ENCODE data around the gene KLHDC4. TPM values are rescaled to one million over a fixed set of nuclear protein-coding genes. Genes with fewer than 3 reads are reported as not detected.

KLHDC4 gene
- total and polyA plus RNA-seq, 2 of the 4 experiments (the other 2 are of a cell fraction) = 13.6 to 19.0 TPM

DNA sequence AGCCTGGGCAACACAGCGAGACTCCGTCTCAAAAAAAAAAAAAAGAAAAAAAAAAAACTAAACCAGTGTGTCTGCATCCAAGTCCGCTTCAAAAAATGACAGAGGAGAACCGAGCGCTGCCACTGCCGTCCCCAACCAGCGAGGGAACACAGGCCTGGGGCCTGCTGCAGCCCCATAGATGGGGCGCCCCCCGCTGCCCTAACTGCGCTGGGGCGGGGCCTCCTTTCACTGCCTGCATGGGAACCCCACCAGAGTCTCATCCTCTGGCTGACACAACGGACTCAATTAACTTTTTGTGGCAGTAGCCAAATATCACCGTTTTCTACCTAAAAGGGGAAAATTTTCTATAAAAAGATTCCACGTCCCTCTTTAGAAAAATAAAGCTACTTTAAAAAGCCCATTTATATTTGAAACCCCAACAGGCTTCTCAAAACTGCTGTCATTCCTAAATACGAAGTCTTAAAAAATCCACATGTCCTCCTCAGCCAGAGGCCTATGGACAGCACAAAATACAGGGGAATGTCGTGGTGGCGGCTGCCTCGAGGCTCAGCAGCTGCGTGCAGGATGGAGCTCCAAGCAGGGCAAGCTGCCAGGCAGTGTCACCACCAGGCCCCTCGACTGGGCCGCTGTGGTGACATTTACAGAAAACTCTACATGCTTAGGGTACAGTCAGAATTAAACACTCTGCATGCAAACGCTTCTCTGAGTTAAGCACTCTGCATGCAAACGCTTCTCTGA lies 30.3 kb downstream of the KLHDC4 start:
- 80% methylated on average over 9 of the region's 23 CpGs; no CpG with 5 or more reads in 1 of the 2 experiments for WGBS, 2 experiments (ENCODE audit: extremely low coverage in 2 of 2, insufficient read length in 1 of 2)
- H2BK120ac ChIP-seq (ENCODE audit: low read depth, low read length) = no peak overlapping the region
- H4K20me1 ChIP-seq (ENCODE audit: insufficient read depth, low read length) = peaks cover 21% of the 10 kb centered on the region
- no peak overlapping the region for H2BK15ac ChIP-seq (ENCODE audit: low read depth, low read length)
- H3K18ac ChIP-seq (ENCODE audit: low read depth, low read length) = no peak overlapping the region
- H2AK9ac ChIP-seq (replicated peaks; ENCODE audit: low read depth, low read length, poor library complexity) = no peak overlapping the region
- intact Hi-C loops (cut with micrococcal nuclease) = no loop called here
- no peaks in the 10 kb centered on the region for H3K4me1 ChIP-seq (ENCODE audit: control insufficient read depth, insufficient read depth, low read length)
- peaks cover 12% of the 10 kb centered on the region for H3K36me3 ChIP-seq (ENCODE audit: control insufficient read depth, insufficient read depth, low read length)
- no peaks in the 10 kb centered on the region for H3K9me3 ChIP-seq (ENCODE audit: control insufficient read depth, insufficient read depth, low read length)
- H4K91ac ChIP-seq (ENCODE audit: insufficient read depth, low read depth, low read length) = no peak overlapping the region
- dilution Hi-C loops (cut with HindIII; ENCODE audit: low sequenced_read_pairs, unreplicated experiment) = no loop called here
- peaks cover 0 to 21% of the 10 kb centered on the region in 2 experiments; a peak in 3 of 4 replicates for H3K79me1 ChIP-seq (ENCODE audit: low read depth in 1 of 2, low read length in 2 of 2)
- TF ChIP-seq MXI1 (IDR thresholded peaks at IDR 0.05; ENCODE audit: borderline replicate concordance, low read depth, low read length) = no peak
- TF ChIP-seq POLR2A (IDR thresholded peaks at IDR 0.05; ENCODE audit: low read depth, low read length) = no peak
- TF ChIP-seq MAZ (IDR thresholded peaks at IDR 0.05; ENCODE audit: borderline replicate concordance, low read depth, low read length) = no peak
- no peak for TF ChIP-seq BHLHE40 (IDR thresholded peaks at IDR 0.05; ENCODE audit: low read depth, low read length)
- TF ChIP-seq RFX5 (IDR thresholded peaks at IDR 0.05; ENCODE audit: low read depth, low read length) = no peak
- no TSS peak for BruUV-seq (replicated peaks)
- no peak overlapping the region for H4K5ac ChIP-seq (ENCODE audit: low read depth, low read length)
- no peak overlapping the region for H3K56ac ChIP-seq (ENCODE audit: extremely low read depth, insufficient read depth, low read length)
- H2AK5ac ChIP-seq (ENCODE audit: low read depth, low read length) = no peak overlapping the region
- in situ Hi-C loops (cut with MboI; ENCODE audit: low sequenced_read_pairs) = no loop called here
- no peak overlapping the region for H3K14ac ChIP-seq (replicated peaks; ENCODE audit: low read depth, low read length)
- no peak overlapping the region for H4K8ac ChIP-seq (ENCODE audit: low read depth in 2 of 2, low read length in 2 of 2)
- ATAC-seq (ENCODE audit: low read depth) = no peak
- H2BK20ac ChIP-seq (ENCODE audit: low read depth, low read length) = no peak overlapping the region
- H3K9ac ChIP-seq (ENCODE audit: low read depth, low read length) = no peak overlapping the region
- H2AFZ ChIP-seq (replicated peaks; ENCODE audit: low read length, poor library complexity) = no peak overlapping the region
- DNase-seq = no peak
- no peaks in the 10 kb centered on the region for H3K27me3 ChIP-seq (ENCODE audit: control insufficient read depth, insufficient read depth, low read length)
- H3K27ac ChIP-seq (ENCODE audit: insufficient read depth, low read length) = no peak overlapping the region
- H3K9me1 ChIP-seq (ENCODE audit: insufficient read depth, low read length) = peaks cover 5% of the 10 kb centered on the region
- ChIA-PET POLR2A (ENCODE audit: unreplicated experiment) (no interaction called here), CTCF (no interaction called here)
- no peak overlapping the region for H3K4me3 ChIP-seq (ENCODE audit: insufficient read depth, low read depth, low read length)
- no peak overlapping the region for H3K4ac ChIP-seq (ENCODE audit: low read depth, low read length)
- no peak overlapping the region for H3K4me2 ChIP-seq (ENCODE audit: low read depth, low read length)
- H2BK5ac ChIP-seq (ENCODE audit: low read depth, low read length, poor library complexity, severe bottlenecking) = no peak overlapping the region
- no peak overlapping the region for H3K23ac ChIP-seq (ENCODE audit: low read depth, low read length)

All from IMR-90 (cell line).